HCT116 (cell line): Measurements from ENCODE around the gene SNX3. TPM values are rescaled to one million over a fixed set of nuclear protein-coding genes. Genes with fewer than 3 reads are reported as not detected.

Experiments used
- ATAC-seq: fragments of 200-7000 bp; cut with Tn5 transposase; 2 replicates; pipeline ENCODE4 v1.9.1; 2020; ENCODE audit warnings: mild to moderate bottlenecking, moderate library complexity
- BruUV-seq: library from RNA; stranded (reverse); fragments of 400-500 nt; replicated peaks from 2 replicates; lab custom pipeline; 2021; lab: Mats Ljungman, UMichigan
- CTCF ChIA-PET: fragments of 300-600 bp; sonication (Branson Sonifier 250); formaldehyde crosslinking; loops from one replicate; lab custom pipeline; 2021; ENCODE audit warnings: antibody characterized with exemption; lab: Charles Lee
- POLR2A ChIA-PET: fragments of 300-600, 350-600 bp; sonication (Branson Sonifier 250); formaldehyde crosslinking; loops from one replicate; lab custom pipeline; 2021; ENCODE audit warnings: antibody characterized with exemption; lab: Charles Lee
- RAD21 ChIA-PET, 2 experiments: fragments of 300-600 bp; sonication (Branson Sonifier 250); formaldehyde crosslinking; loops; one replicate each; lab custom pipeline; 2023; ENCODE audit warnings: low total read pairs in 2 of 2; ENCODE audit not compliant: uncharacterized antibody in 2 of 2, unreplicated experiment in 2 of 2, low non-redundant PET in 1 of 2; lab: Charles Lee
- DNase-seq: peaks from one replicate; pipeline ENCODE4 v3.0.0-alpha.2; 2010; ENCODE audit warnings: low read depth, low spot score
- H2AFZ ChIP-seq: fragments of 200-600 bp; shearing (Covaris generic), sonication (generic); 2 replicates; pipeline ENCODE4 v1.6.1; 2017; ENCODE audit warnings: low read depth, mixed run types, mixed read lengths, antibody characterized with exemption, low read length; ENCODE audit not compliant: poor library complexity, severe bottlenecking
- H3K27ac ChIP-seq: 2 replicates; pipeline ENCODE4 v1.5.1; 2012; ENCODE audit warnings: low read depth, low read length
- H3K27me3 ChIP-seq: fragments of 200-600 bp; sonication (generic); 2 replicates; pipeline ENCODE4 v1.6.1; 2016; ENCODE audit warnings: mixed run types, low read length, mixed read lengths; ENCODE audit not compliant: insufficient read depth
- H3K36me3 ChIP-seq, 2 experiments: fragments of 200-500 bp in 1 of 2; fragments of 200-600 bp in 1 of 2; sonication (Bioruptor generic) in 1 of 2; sonication (generic) in 1 of 2; 2 replicates each; pipeline versions ENCODE4 v1.5.1 to v1.6.1; 2014 to 2016; ENCODE audit warnings: low read length in 2 of 2, inconsistent platforms in 1 of 2, mixed read lengths in 1 of 2, mixed run types in 1 of 2; ENCODE audit not compliant: insufficient read depth in 2 of 2, control insufficient read depth in 1 of 2
- H3K4me1 ChIP-seq, 2 experiments: fragments of 200-600 bp in 1 of 2; sonication (generic) in 1 of 2; 2 replicates each; pipeline versions ENCODE4 v1.5.1 to v1.6.1; 2012 to 2017; ENCODE audit warnings: low read length in 2 of 2, inconsistent platforms in 1 of 2, mild to moderate bottlenecking in 1 of 2, mixed read lengths in 1 of 2, mixed run types in 1 of 2, moderate library complexity in 1 of 2; ENCODE audit not compliant: insufficient read depth in 2 of 2, control insufficient read depth in 1 of 2
- H3K4me2 ChIP-seq: fragments of 200-600 bp; sonication (generic); 2 replicates; pipeline ENCODE4 v1.6.1; 2017; ENCODE audit warnings: mixed run types, low read length, mixed read lengths
- H3K4me3 ChIP-seq, 2 experiments: fragments of 200-600 bp in 1 of 2; sonication (generic) in 1 of 2; replicated peaks in 1 of 2; 2 replicates each; pipeline ENCODE4 v1.5.1; 2011 to 2016; ENCODE audit warnings: low read length in 2 of 2, control low read depth in 1 of 2, low read depth in 1 of 2, mild to moderate bottlenecking in 1 of 2, mixed read lengths in 1 of 2, mixed run types in 1 of 2
- H3K79me2 ChIP-seq: fragments of 200-600 bp; sonication (generic); 2 replicates; pipeline ENCODE4 v1.6.1; 2017; ENCODE audit warnings: mild to moderate bottlenecking, mixed run types, low read length, moderate library complexity, mixed read lengths; ENCODE audit not compliant: insufficient read depth
- H3K9ac ChIP-seq: fragments of 200-600 bp; sonication (generic); 2 replicates; pipeline ENCODE4 v1.6.1; 2016; ENCODE audit warnings: low read length, mixed read lengths
- H3K9me2 ChIP-seq: fragments of 200-600 bp; sonication (generic), shearing (Covaris generic); 2 replicates; pipeline ENCODE4 v1.6.1; 2017; ENCODE audit warnings: mixed run types, mild to moderate bottlenecking, moderate library complexity; ENCODE audit not compliant: insufficient read depth
- H3K9me3 ChIP-seq, 2 experiments: fragments of 200-500 bp in 1 of 2; fragments of 200-600 bp in 1 of 2; sonication (Bioruptor generic) in 1 of 2; sonication (generic) in 1 of 2; 2 replicates each; pipeline ENCODE4 v1.6.1; 2014 to 2017; ENCODE audit warnings: low read length in 2 of 2, mixed read lengths in 2 of 2, inconsistent platforms in 1 of 2, low read depth in 1 of 2, mild to moderate bottlenecking in 1 of 2, mixed run types in 1 of 2, moderate library complexity in 1 of 2; ENCODE audit not compliant: control insufficient read depth in 1 of 2, insufficient read depth in 1 of 2
- H4K20me1 ChIP-seq: fragments of 200-600 bp; sonication (generic), shearing (Covaris generic); 2 replicates; pipeline ENCODE4 v1.6.1; 2017; ENCODE audit warnings: mixed run types, mild to moderate bottlenecking, moderate library complexity; ENCODE audit not compliant: insufficient read depth
- CBX3 ChIP-seq: IDR thresholded peaks from 2 replicates; pipeline ENCODE4 v1.6.1; 2012; ENCODE audit warnings: low read depth
- CEBPB ChIP-seq: IDR thresholded peaks from 2 replicates; pipeline ENCODE4 v1.6.1; 2012; ENCODE audit warnings: low read depth
- EGR1 ChIP-seq: IDR thresholded peaks from 2 replicates; pipeline ENCODE4 v1.6.1; 2012; ENCODE audit warnings: low read depth
- ELF1 ChIP-seq: IDR thresholded peaks from 2 replicates; pipeline ENCODE4 v1.6.1; 2012; ENCODE audit warnings: low read depth, borderline replicate concordance
- EZH2 ChIP-seq: fragments of 200-600 bp; sonication (generic); IDR thresholded peaks from 2 replicates; pipeline ENCODE4 v1.6.1; 2017; ENCODE audit warnings: antibody characterized with exemption, mixed run types
- EZH2phosphoT487 ChIP-seq: fragments of 200-600 bp; IDR thresholded peaks from 2 replicates; pipeline ENCODE4 v1.6.1; 2018; ENCODE audit warnings: antibody characterized with exemption, borderline replicate concordance
- FOSL1 ChIP-seq: IDR thresholded peaks from 2 replicates; pipeline ENCODE4 v1.6.1; 2012; ENCODE audit warnings: low read depth
- POLR2AphosphoS5 ChIP-seq: IDR thresholded peaks from 2 replicates; pipeline ENCODE4 v1.6.1; 2011; ENCODE audit warnings: mild to moderate bottlenecking, low read depth, low read length, moderate library complexity
- RAD21 ChIP-seq: IDR thresholded peaks from 2 replicates; pipeline ENCODE4 v1.6.1; 2012; ENCODE audit warnings: low read depth, mild to moderate bottlenecking
- REST ChIP-seq: IDR thresholded peaks from 2 replicates; pipeline ENCODE4 v1.6.1; 2012; ENCODE audit warnings: low read depth
- SIN3A ChIP-seq: IDR thresholded peaks from 2 replicates; pipeline ENCODE4 v1.6.1; 2012; ENCODE audit warnings: low read depth
- SP1 ChIP-seq: IDR thresholded peaks from 2 replicates; pipeline ENCODE4 v1.6.1; 2012; ENCODE audit warnings: low read depth
- SRF ChIP-seq: IDR thresholded peaks from 2 replicates; pipeline ENCODE4 v1.6.1; 2012; ENCODE audit warnings: low read depth
- YY1 ChIP-seq: IDR thresholded peaks from 2 replicates; pipeline ENCODE4 v1.6.1; 2011; ENCODE audit warnings: low read length, low read depth, moderate library complexity, mild to moderate bottlenecking; ENCODE audit not compliant: insufficient replicate concordance; ENCODE audit errors: extremely low read depth
- ZFX ChIP-seq: fragments of 450-650 bp; IDR thresholded peaks from 2 replicates; pipeline ENCODE4 v1.6.1; 2017
- ZNF274 ChIP-seq: fragments of 200-500 bp; sonication (Bioruptor generic); IDR thresholded peaks from 2 replicates; pipeline ENCODE4 v1.6.1; 2014; ENCODE audit warnings: mild to moderate bottlenecking, low read depth, low read length, inconsistent platforms
- intact Hi-C: fragments of 100-400 bp; cut with micrococcal nuclease; formaldehyde crosslinking; loops from 2 replicates; pipeline ENCODE4 v1.10.0; 2022
- total RNA-seq: library from RNA; stranded (reverse); gene quantifications from one replicate; pipeline ENCODE4 v1.2.1, GENCODE V29; 2021; ENCODE audit not compliant: unreplicated experiment
- TF ChIP-seq, protein P1 (sequence below): IDR thresholded peaks from 2 replicates; pipeline ENCODE4 v1.6.1; 2011; ENCODE audit warnings: mild to moderate bottlenecking, low read length, moderate library complexity; ENCODE audit not compliant: insufficient replicate concordance; ENCODE audit errors: extremely low read depth
- TF ChIP-seq, protein P2 (sequence below), 3 experiments: fragments of 200-600 bp in 1 of 3; sonication (generic) in 1 of 3; IDR thresholded peaks in 2 of 3; conservative IDR thresholded peaks in 1 of 3; 2 replicates each; pipeline ENCODE4 v1.5.1; 2012 to 2017; ENCODE audit warnings: low read depth in 2 of 3, low read length in 2 of 3, antibody characterized with exemption in 1 of 3, borderline replicate concordance in 1 of 3, control low read depth in 1 of 3, mild to moderate bottlenecking in 1 of 3, mixed read lengths in 1 of 3, mixed run types in 1 of 3, moderate library complexity in 1 of 3; ENCODE audit not compliant: insufficient read depth in 1 of 3
- TF ChIP-seq, protein P3 (sequence below): IDR thresholded peaks from 2 replicates; pipeline ENCODE4 v1.6.1; 2012
- TF ChIP-seq, protein P4 (sequence below): IDR thresholded peaks from 2 replicates; pipeline ENCODE4 v1.6.1; 2012

The SNX3 gene
- total RNA-seq, 1 experiment from 2014 or later, result 111 TPM

DNA sequence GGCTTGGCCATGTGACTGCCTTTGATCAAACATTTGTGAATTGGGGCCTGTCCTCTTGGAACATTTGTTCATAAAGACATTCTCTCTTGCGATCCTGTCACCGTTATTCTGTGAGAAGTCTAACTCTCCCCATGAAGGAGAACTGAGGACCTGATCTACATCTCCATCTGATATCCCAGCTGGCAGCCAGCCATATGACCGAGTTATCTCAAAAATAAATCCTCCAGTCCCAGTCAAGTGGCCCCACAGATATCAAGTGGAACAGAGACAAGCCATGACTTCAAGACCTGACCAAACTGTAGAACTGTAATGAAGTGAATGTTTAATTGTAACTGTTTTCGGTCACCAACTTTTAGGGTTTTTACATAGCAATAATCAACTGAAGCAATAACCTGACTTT, 25.7 kb downstream of the SNX3 start:
- Histone ChIP-seq H4K20me1 (0 out of 2 replicates have a peak, but pooled peaks cover 3% of the 10 kb centered on the region), H3K27me3 (no peaks in the 10 kb centered on the region), H3K79me2 (peaks cover 77% of the 10 kb centered on the region), H3K9me2 (no peaks in the 10 kb centered on the region), H3K9me3 (no peaks in the 10 kb centered on the region), H2AFZ (no peak overlapping the region), H3K4me2 (no peak overlapping the region), H3K4me3 (no peak overlapping the region), H3K9ac (no peak overlapping the region), H3K36me3 (no peaks in the 10 kb centered on the region), H3K27ac (no peak overlapping the region), H3K4me1 (no peaks in the 10 kb centered on the region)
- DNase-seq (no peak), ATAC-seq (no peak)
- TF ChIP-seq, protein P1, sequence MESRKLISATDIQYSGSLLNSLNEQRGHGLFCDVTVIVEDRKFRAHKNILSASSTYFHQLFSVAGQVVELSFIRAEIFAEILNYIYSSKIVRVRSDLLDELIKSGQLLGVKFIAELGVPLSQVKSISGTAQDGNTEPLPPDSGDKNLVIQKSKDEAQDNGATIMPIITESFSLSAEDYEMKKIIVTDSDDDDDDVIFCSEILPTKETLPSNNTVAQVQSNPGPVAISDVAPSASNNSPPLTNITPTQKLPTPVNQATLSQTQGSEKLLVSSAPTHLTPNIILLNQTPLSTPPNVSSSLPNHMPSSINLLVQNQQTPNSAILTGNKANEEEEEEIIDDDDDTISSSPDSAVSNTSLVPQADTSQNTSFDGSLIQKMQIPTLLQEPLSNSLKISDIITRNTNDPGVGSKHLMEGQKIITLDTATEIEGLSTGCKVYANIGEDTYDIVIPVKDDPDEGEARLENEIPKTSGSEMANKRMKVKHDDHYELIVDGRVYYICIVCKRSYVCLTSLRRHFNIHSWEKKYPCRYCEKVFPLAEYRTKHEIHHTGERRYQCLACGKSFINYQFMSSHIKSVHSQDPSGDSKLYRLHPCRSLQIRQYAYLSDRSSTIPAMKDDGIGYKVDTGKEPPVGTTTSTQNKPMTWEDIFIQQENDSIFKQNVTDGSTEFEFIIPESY, result no peak
- TF ChIP-seq REST (no peak), EZH2phosphoT487 (no peak), SRF (no peak), SIN3A (no peak), CEBPB (no peak), POLR2AphosphoS5 (no peak), RAD21 (no peak), FOSL1 (no peak), ELF1 (no peak), SP1 (no peak), CBX3 (no peak), ZNF274 (no peak), EGR1 (no peak), YY1 (no peak), ZFX (no peak), EZH2 (no peak)
- TF ChIP-seq, protein P2, sequence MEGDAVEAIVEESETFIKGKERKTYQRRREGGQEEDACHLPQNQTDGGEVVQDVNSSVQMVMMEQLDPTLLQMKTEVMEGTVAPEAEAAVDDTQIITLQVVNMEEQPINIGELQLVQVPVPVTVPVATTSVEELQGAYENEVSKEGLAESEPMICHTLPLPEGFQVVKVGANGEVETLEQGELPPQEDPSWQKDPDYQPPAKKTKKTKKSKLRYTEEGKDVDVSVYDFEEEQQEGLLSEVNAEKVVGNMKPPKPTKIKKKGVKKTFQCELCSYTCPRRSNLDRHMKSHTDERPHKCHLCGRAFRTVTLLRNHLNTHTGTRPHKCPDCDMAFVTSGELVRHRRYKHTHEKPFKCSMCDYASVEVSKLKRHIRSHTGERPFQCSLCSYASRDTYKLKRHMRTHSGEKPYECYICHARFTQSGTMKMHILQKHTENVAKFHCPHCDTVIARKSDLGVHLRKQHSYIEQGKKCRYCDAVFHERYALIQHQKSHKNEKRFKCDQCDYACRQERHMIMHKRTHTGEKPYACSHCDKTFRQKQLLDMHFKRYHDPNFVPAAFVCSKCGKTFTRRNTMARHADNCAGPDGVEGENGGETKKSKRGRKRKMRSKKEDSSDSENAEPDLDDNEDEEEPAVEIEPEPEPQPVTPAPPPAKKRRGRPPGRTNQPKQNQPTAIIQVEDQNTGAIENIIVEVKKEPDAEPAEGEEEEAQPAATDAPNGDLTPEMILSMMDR (IDR thresholded peaks at IDR 0.05 in 2 of 3, conservative IDR thresholded peaks at IDR 0.05 in 1 of 3; ENCODE audit: borderline replicate concordance in 1 of 3, insufficient read depth in 1 of 3, low read depth in 2 of 3, low read length in 2 of 3), result no peak
- TF ChIP-seq, protein P3, sequence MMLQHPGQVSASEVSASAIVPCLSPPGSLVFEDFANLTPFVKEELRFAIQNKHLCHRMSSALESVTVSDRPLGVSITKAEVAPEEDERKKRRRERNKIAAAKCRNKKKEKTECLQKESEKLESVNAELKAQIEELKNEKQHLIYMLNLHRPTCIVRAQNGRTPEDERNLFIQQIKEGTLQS, result no peak
- TF ChIP-seq, protein P4, sequence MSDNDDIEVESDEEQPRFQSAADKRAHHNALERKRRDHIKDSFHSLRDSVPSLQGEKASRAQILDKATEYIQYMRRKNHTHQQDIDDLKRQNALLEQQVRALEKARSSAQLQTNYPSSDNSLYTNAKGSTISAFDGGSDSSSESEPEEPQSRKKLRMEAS, result no peak
- BruUV-seq, result no TSS peak
- ChIA-PET POLR2A (no interaction called here), CTCF (no interaction called here), RAD21 (no interaction called here)
- intact Hi-C loops, result no loop called here
